Measurements from ENCODE around the gene CYP20A1.

CYP20A1 gene

GRCh38 chr2:203346612-203347011 is 107.8 kb downstream of the CYP20A1 start:
- Histone ChIP-seq H3K4me3 (ENCODE audit: insufficient read length, low read depth) (no peak overlapping the region), H3K9me3 (ENCODE audit: insufficient read depth, low read length) (0 out of 2 replicates have a peak, but pooled peaks cover 7% of the 10 kb centered on the region), H3K4me1 (ENCODE audit: insufficient read depth, insufficient read length) (no peaks in the 10 kb centered on the region), H3K27me3 (ENCODE audit: insufficient read depth, insufficient read length) (no peaks in the 10 kb centered on the region), H3K36me3 (ENCODE audit: insufficient read depth, insufficient read length, low read length) (peaks cover 20% of the 10 kb centered on the region), H3K9ac (ENCODE audit: insufficient read length, low read depth) (no peak overlapping the region)
- TF ChIP-seq SUZ12 (IDR thresholded peaks at IDR 0.05; ENCODE audit: extremely low read depth, insufficient read depth, insufficient read length) = no peak
- DNase-seq (ENCODE audit: low read depth, low spot score) = no peak

GRCh38 chr2:203347375-203347774 is 108.6 kb downstream of the CYP20A1 start:
- TF ChIP-seq ZNF274 (IDR thresholded peaks at IDR 0.05; ENCODE audit: low read depth, low read length) = no peak
- TF ChIP-seq SUZ12 (IDR thresholded peaks at IDR 0.05; ENCODE audit: extremely low read depth, insufficient read depth, insufficient read length) = no peak
- TF ChIP-seq YY1 (IDR thresholded peaks at IDR 0.05; ENCODE audit: insufficient read depth, insufficient read length) = no peak
- Histone ChIP-seq H3K4me1 (ENCODE audit: insufficient read depth, insufficient read length) (no peaks in the 10 kb centered on the region), H3K36me3 (ENCODE audit: insufficient read depth, insufficient read length, low read length) (peaks cover 27% of the 10 kb centered on the region), H3K4me3 (ENCODE audit: insufficient read length, low read depth) (no peak overlapping the region), H3K9ac (ENCODE audit: insufficient read length, low read depth) (no peak overlapping the region), H3K27me3 (ENCODE audit: insufficient read depth, insufficient read length) (no peaks in the 10 kb centered on the region), H3K9me3 (ENCODE audit: insufficient read depth, low read length) (0 out of 2 replicates have a peak, but pooled peaks cover 7% of the 10 kb centered on the region)
- DNase-seq (ENCODE audit: low read depth, low spot score) = no peak

GRCh38 chr2:203352604-203353255 is 113.9 kb downstream of the CYP20A1 start:
- Histone ChIP-seq H3K27me3 (ENCODE audit: insufficient read depth, insufficient read length) (no peaks in the 10 kb centered on the region), H3K4me3 (ENCODE audit: insufficient read length, low read depth) (no peak overlapping the region), H3K9ac (ENCODE audit: insufficient read length, low read depth) (no peak overlapping the region), H3K9me3 (ENCODE audit: insufficient read depth, low read length) (no peaks in the 10 kb centered on the region), H3K4me1 (ENCODE audit: insufficient read depth, insufficient read length) (no peaks in the 10 kb centered on the region), H3K36me3 (ENCODE audit: insufficient read depth, insufficient read length, low read length) (peaks cover 15% of the 10 kb centered on the region)
- DNase-seq (ENCODE audit: low read depth, low spot score) = no peak
- TF ChIP-seq SUZ12 (IDR thresholded peaks at IDR 0.05; ENCODE audit: extremely low read depth, insufficient read depth, insufficient read length) (no peak), YY1 (IDR thresholded peaks at IDR 0.05; ENCODE audit: insufficient read depth, insufficient read length) (no peak), ZNF274 (IDR thresholded peaks at IDR 0.05; ENCODE audit: low read depth, low read length) (no peak)

- Histone ChIP-seq H3K27me3 (ENCODE audit: insufficient read depth, insufficient read length) (no peaks in the 10 kb centered on the region), H3K4me1 (ENCODE audit: insufficient read depth, insufficient read length) (no peaks in the 10 kb centered on the region), H3K9ac (ENCODE audit: insufficient read length, low read depth) (no peak overlapping the region), H3K4me3 (ENCODE audit: insufficient read length, low read depth) (no peak overlapping the region), H3K9me3 (ENCODE audit: insufficient read depth, low read length) (0 out of 2 replicates have a peak, but pooled peaks cover 3% of the 10 kb centered on the region), H3K36me3 (ENCODE audit: insufficient read depth, insufficient read length, low read length) (peaks cover 13% of the 10 kb centered on the region)
- TF ChIP-seq YY1 (IDR thresholded peaks at IDR 0.05; ENCODE audit: insufficient read depth, insufficient read length) (no peak), SUZ12 (IDR thresholded peaks at IDR 0.05; ENCODE audit: extremely low read depth, insufficient read depth, insufficient read length) (no peak), ZNF274 (IDR thresholded peaks at IDR 0.05; ENCODE audit: low read depth, low read length) (no peak)
- DNase-seq (ENCODE audit: low read depth, low spot score) = no peak
These were observed 116.1 kb downstream of the CYP20A1 start for GRCh38 chr2:203354966-203355365.
